SH-SY5Y (cell line): ENCODE results near the gene MAML1.

Source experiments
- GATA2 ChIP-seq: IDR thresholded peaks from 2 replicates; pipeline ENCODE4 v1.6.1; 2011; ENCODE audit warnings: mild to moderate bottlenecking, low read depth, low read length
- GATA3 ChIP-seq: IDR thresholded peaks from 2 replicates; pipeline ENCODE4 v1.6.1; 2011; ENCODE audit warnings: low read depth, mild to moderate bottlenecking, low read length, moderate library complexity

Gene MAML1

DNA sequence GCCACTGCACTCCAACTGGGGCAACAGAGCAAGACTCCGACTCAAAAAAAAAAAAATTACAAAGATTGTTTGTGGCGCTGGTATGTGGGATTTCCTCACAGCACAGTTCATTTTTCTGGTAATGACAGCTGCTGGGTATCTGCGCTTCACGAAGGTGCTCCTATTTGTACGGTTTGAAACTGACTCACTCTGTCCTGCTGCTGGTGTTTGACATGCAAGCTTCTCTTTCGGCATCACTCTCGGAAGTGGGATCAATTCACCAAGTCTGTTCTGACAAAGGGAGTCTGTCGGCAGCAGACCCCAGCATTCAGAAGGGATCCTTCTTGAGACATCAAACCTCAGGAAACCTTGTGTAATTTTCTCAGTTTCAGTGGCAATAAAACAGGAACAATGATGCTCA, 26.3 kb downstream of the MAML1 start:
- TF ChIP-seq GATA3: no peak
- TF ChIP-seq GATA2: no peak

DNA sequence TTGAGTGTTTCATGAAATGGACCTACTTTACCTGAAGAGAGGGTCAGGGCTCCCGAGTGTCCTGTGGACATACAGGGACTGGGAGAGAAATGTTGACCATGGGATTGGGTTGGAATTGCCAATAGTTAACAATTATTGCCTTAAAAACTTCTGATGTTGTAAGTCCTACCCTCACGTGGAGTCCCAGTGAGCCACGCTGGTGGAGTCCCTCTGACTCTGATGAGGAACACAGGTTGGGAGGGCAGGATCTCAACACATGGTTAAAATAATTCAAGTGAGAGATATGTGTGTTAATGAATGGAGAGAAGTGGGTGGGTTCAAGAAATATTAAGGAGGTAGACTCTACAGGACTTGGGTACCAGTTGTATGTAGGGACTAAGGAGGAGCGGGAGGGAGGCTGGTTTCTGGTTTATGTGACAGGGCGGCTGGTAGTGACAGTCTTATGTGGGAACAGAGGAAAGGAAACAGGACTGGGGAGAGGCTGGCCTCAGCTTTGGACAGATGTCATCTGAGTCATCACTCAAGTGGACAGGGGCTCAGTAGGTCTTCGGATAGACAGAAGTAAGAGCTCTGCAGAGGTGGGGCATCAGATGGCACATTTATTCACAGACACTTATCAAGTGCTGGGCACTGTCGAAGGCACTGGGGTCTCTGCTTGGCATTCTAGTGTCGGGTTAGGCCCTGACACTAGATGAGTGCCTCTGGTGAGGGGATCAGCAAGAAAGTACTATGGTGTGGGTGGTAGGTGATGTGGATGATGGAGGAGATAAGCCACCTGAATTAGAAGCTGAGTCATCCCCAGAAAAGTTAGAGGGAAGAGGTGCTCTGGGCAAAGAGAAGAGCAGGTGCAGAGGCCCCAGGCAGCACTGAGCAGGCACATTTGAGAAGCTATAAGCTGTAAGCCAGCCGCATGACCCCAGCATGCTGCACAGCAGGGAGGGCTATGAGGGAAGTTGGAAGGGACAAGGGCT, 27.2 kb downstream of the MAML1 start:
- TF ChIP-seq GATA2 (no peak; the same call in 1 of the 2 replicates), GATA3 (no peak)

DNA sequence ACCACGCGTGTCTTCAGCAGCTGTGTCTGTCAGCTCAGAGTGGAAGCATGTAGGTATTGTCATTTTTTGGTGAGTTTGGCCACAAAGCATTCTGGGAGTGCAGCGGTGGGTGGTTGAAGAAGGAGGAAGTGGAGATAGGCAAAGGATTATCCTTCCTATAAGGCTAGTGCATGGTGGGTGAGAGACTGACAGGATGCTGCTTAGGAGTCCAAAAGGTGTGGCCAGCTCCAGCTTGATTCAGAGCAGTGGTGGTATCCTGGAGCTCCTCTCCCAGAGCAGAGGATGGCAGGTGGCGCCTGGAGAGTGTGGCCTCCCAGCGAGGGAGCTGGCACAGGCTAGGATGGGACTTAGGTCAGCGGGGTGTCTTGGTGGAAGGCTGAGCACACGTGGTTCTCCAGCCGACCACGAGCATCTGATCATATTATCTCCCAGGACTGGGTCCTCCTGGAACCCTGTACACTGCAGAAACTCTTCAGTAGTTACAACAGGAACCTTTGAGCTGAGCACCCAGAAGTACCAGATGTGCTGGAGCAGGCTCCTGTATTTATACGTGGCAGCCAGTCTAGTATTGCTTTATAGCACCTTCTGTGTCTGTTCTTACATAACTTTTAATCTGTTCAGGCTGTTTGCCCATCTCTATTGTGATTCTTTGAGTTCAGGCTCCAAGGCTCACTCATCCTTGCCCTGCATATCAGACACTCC, 29.6 kb downstream of the MAML1 start:
- TF ChIP-seq GATA2 (no peak), GATA3 (no peak)

DNA sequence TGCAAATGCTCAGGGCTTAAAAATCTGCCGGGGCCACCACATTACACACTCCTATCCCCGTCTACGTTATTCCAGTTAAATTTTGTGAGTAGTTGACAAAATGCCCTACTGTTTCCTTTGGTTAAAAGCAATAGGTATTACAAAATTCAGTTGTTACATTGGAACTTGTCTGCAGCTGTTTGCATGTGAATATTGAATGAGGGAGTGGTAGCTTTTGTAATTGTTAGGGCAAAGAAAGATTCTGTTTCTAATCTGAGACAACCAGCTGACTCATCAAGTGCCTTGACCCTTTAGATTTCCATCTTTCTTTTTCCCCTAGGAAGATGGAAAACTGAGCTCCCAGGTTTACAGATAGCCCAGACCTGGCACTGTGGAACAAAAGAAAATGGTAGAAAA, 30.2 kb downstream of the MAML1 start:
- TF ChIP-seq GATA3 (no peak), GATA2 (no peak)

DNA sequence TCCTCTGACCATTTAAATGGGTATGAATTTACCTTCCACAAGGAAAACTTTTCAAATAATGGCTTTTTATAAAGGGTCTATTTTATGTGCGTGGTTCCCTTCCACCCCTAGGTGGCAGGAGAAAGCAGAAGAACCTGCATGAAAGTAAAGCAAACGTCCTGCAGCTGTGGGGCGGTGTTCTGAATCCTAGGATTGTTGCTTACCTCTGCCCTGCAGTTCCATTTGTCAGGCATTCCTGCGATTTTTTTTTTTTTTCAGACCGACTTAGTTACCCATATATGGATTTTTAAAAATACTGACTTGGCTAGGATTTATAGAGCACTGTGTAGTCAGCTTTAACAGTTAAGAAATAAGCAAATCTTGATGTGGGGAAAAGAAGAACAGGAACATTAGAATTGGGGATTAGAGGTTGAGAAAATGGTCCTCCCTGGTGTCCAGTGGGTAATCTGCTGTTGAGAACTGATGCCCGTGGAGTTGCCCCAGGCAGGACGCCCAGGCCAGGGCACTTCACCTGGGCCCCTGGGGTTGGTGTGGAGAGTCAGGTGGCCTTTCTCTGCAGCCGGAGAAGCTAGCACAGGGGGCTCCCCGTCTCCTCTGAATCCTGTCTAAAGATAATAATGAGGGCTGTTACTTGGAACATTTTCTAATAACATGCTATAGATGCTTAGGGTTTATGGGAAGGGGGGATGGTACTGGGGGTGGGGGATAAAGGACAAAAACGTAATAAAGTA, 30.8 kb downstream of the MAML1 start:
- TF ChIP-seq GATA2 (no peak), GATA3 (no peak)

DNA sequence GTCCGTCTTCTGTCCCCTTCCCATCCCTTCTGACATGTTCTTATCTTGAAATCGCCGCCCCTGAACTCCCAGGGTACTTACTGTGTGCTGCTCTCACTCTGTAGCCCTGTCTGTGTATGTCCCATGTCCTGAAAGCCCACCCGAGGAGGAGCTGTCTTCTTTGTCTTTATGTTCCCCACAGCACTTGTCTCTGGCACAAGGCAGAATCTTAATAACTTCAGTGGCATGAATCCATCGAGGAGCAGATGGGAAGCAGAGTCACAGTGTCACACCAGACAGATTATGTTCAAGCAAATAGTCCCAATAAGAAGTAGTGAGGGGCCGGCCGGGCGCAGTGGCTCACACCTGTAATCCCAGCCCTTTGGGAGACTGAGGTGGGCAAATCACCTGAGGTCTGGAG, 31.4 kb downstream of the MAML1 start:
- TF ChIP-seq GATA2 (no peak), GATA3 (no peak)

DNA sequence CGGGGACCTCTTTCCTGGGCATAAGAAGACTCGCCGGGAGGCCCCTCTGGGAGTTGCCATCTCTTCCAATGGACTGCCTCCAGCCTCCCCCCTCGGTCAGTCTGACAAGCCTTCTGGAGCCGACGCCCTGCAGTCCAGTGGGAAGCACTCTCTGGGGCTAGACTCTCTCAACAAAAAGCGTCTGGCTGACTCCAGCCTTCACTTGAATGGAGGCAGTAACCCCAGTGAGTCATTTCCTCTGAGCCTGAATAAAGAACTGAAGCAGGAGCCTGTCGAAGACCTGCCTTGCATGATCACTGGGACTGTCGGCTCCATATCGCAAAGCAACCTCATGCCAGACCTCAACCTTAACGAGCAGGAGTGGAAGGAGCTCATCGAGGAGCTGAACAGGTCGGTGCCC, 32.8 kb downstream of the MAML1 start:
- no peak for TF ChIP-seq GATA2
- no peak for TF ChIP-seq GATA3

DNA sequence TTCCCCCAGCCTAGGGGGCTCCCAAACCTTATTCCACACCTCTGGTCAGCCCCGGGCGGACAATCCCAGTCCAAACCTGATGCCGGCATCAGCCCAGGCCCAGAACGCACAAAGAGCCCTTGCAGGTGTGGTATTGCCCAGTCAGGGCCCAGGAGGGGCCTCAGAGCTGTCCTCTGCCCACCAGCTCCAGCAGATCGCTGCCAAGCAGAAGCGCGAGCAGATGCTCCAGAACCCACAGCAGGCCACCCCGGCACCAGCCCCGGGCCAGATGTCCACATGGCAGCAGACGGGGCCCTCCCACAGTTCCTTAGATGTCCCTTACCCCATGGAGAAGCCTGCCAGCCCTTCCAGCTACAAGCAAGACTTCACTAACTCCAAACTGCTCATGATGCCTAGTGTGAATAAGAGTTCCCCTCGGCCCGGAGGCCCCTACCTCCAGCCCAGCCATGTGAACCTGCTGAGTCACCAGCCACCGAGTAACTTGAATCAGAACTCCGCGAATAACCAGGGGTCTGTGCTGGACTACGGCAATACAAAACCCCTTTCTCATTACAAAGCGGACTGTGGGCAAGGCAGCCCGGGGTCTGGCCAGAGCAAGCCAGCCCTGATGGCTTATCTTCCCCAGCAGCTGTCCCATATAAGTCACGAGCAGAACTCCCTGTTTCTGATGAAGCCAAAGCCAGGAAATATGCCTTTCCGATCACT, 33.6 kb downstream of the MAML1 start:
- TF ChIP-seq GATA3 (no peak), GATA2 (no peak)

DNA sequence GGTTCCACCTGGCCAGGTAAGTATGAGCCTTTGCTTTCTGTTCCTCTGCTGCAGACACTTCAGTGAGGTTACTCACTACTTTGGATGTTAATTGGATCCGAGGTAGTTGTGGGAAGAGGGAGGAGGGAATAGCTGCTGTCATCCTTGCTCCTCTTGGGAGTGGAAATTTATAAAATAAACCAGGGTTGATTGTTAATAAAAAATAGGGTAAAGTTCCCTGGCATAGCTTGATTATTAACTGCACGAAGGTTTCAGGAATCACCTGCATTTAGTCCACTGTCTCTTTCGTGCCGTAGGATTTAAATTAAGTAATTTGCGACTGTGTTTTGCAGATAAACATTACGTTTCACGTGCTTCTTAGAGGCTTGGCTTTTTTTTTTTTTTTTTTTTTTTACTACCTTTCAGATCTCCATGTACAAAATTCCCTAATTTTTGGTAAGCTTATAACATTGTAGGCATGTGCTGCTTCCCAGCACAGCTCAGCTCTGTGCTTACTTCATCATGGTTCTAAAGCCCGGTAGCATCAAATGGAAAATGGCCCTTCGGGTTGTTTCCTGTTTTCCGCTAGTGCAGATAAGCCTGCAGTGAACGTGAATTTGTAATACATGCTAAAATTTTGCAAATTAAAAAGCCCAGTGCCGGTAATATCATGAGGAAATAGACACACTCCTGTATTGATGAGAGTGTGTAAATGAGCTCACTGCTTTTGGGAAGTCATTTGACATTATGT, 34.3 kb downstream of the MAML1 start:
- TF ChIP-seq GATA2: no peak
- TF ChIP-seq GATA3: no peak

DNA sequence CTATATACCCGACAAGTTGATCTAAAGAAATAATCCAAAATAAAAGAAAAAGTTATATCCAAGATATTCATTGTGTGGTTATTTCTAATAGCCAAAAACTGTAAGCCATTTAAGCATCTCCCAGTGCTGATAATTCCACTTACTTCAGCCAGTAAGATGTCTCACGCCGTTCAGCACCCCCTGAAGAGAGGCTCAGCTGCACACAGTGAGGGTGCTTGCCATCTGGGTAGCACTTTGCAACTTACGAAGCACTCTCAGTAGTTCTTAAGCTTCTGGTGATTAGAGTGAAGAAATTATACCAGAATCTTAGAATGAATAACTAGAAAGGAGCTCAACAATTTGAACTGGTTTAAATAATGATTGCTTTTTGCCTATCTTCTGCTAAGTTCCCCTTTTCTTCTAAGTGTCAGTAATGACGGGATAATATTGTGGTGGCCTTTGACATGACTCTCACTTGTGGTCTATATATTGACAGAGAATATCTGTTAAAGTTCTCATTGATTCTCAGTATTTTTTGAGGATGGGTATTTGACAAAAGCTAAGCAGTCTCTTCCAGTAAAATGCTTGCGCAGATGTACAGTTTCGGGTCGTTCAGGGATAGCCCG, 35.0 kb downstream of the MAML1 start:
- no peak for TF ChIP-seq GATA2
- TF ChIP-seq GATA3: no peak

DNA sequence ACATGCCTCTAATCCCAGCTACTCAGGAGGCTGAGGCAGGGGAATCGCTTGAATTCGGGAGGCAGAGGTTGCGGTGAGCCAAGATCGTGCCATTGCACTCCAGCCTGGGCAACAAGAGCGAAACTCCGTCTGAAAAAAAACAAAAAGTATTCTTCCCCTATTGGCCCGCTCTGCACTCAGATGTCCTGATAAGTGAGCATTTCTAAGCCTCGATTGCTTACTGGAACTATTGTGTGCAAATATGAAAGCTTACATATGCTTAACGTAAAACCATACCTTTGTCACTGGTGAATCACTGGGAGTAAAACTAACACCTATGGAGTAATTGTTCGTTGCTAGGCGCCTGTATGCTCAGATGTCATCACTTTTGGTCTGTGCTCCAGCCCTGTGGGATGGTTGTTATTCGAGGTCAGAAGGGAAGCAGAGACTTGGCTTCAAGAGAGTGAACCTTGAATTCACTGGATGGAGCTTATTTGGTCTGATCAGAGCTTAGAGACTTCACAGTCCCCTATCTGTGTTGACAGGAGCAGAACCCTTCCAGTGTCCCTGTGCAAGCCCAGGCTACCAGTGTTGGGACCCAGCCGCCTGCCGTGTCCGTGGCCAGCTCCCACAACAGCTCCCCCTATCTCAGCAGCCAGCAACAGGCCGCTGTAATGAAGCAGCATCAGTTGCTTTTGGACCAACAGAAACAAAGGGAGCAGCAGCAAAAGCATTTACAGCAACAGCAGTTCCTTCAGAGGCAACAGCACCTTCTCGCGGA, 35.9 kb downstream of the MAML1 start:
- TF ChIP-seq GATA3: no peak
- TF ChIP-seq GATA2: no peak

DNA sequence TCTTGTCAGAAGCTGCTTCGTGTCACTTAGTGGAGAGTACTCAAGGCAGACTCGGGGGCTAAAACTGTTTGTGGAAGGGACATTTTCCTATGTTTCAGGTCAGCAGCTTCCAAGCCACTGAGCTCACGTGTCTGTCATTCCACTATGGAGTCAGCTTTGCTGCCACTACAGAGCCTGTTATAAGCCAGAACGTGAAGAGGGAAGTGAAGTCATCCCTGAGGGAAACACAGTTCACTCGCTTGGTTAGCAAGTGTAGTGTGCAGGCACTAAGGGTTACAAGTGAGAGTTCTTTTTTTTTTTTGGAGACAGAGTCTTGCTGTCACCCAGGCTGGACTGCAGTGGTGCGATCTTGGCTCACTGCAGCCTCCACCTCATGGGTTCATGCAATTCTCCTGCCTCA, 36.6 kb downstream of the MAML1 start:
- TF ChIP-seq GATA3: no peak

DNA sequence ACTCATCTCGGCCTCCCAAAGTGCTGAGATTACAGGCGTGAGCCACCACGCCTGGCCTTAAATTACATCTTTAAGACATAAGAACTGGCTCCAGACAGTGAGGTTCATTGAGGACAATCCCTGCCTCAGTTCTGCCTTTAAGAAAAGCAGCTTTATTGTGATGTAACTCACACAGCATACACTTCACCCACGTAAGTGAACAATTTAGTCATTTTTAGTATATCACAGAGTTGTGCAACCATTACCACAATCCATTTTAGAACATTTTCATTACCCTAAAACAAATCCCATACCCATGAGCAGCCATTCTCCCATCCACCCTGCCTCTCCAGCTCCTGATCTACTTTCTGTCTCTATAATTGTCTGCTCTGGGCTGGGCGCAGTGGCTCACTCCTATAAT, 37.2 kb downstream of the MAML1 start:
- TF ChIP-seq GATA3 (no peak), GATA2 (no peak)
